Measurements from ENCODE around the gene MRRF. TPM values are rescaled to one million over a fixed set of nuclear protein-coding genes. Genes with fewer than 3 reads are reported as not detected.

The MRRF gene
- total and polyA plus RNA-seq, 2 of the 4 experiments (the other 2 are of a cell fraction) = 32.1 to 38.0 TPM

- H2BK120ac ChIP-seq (ENCODE audit: low read depth, low read length) = no peak overlapping the region
- H4K5ac ChIP-seq (ENCODE audit: low read depth, low read length) = no peak overlapping the region
- DNase-seq = no peak
- no peak overlapping the region for H4K91ac ChIP-seq (ENCODE audit: insufficient read depth, low read depth, low read length)
- H2AFZ ChIP-seq (replicated peaks; ENCODE audit: low read length, poor library complexity) = peak overlapping the region; percentile 47
- no peak overlapping the region for H3K23ac ChIP-seq (ENCODE audit: low read depth, low read length)
- 0 out of 2 replicates have a peak, but pooled peaks cover 4% of the 10 kb centered on the region for H3K9me1 ChIP-seq (ENCODE audit: insufficient read depth, low read length)
- H3K4me1 ChIP-seq (ENCODE audit: control insufficient read depth, insufficient read depth, low read length) = peaks cover 2% of the 10 kb centered on the region; the same call in 1 of the 2 replicates
- H3K4me3 ChIP-seq (ENCODE audit: insufficient read depth, low read depth, low read length) = no peak overlapping the region
- H4K20me1 ChIP-seq (ENCODE audit: insufficient read depth, low read length) = peaks cover 10% of the 10 kb centered on the region; the same call in 1 of the 2 replicates
- no peak for TF ChIP-seq MXI1 (IDR thresholded peaks at IDR 0.05; ENCODE audit: borderline replicate concordance, low read depth, low read length)
- no peak for TF ChIP-seq POLR2A (IDR thresholded peaks at IDR 0.05; ENCODE audit: low read depth, low read length)
- TF ChIP-seq ELK1 (IDR thresholded peaks at IDR 0.05; ENCODE audit: borderline replicate concordance, low read depth, low read length) = no peak
- no peak for TF ChIP-seq FOS (IDR thresholded peaks at IDR 0.05; ENCODE audit: low read depth, low read length)
- TF ChIP-seq CTCF (conservative IDR thresholded peaks at IDR 0.05; ENCODE audit: low read depth, low read length) = no peak
- TF ChIP-seq RCOR1 (IDR thresholded peaks at IDR 0.05; ENCODE audit: insufficient replicate concordance, low read length) = no peak
- no peak for TF ChIP-seq CEBPB (IDR thresholded peaks at IDR 0.05; ENCODE audit: low read depth, low read length)
- no peak for TF ChIP-seq MAFK (IDR thresholded peaks at IDR 0.05; ENCODE audit: low read depth, low read length)
- no peak for TF ChIP-seq RAD21 (IDR thresholded peaks at IDR 0.05; ENCODE audit: low read length)
- TF ChIP-seq BHLHE40 (IDR thresholded peaks at IDR 0.05; ENCODE audit: low read depth, low read length) = no peak
- TF ChIP-seq NFE2L2 (IDR thresholded peaks at IDR 0.05; ENCODE audit: low read depth, low read length) = no peak
- TF ChIP-seq SMC3 (IDR thresholded peaks at IDR 0.05; ENCODE audit: low read depth, low read length) = no peak
- no peak for TF ChIP-seq RFX5 (IDR thresholded peaks at IDR 0.05; ENCODE audit: low read depth, low read length)
- WGBS, 2 experiments (ENCODE audit: extremely low coverage in 2 of 2, insufficient read length in 1 of 2) = 9% methylated on average over 40 of the region's 57 CpGs; no CpG with 5 or more reads in 1 of the 2 experiments
- H2BK15ac ChIP-seq (ENCODE audit: low read depth, low read length) = no peak overlapping the region
- no peak overlapping the region for H3K56ac ChIP-seq (ENCODE audit: extremely low read depth, insufficient read depth, low read length)
- H3K4ac ChIP-seq (ENCODE audit: low read depth, low read length) = no peak overlapping the region
- no peak overlapping the region; the same call in 1 of the 2 replicates for H3K4me2 ChIP-seq (ENCODE audit: low read depth, low read length)
- no peak overlapping the region for H2BK20ac ChIP-seq (ENCODE audit: low read depth, low read length)
- H2BK5ac ChIP-seq (ENCODE audit: low read depth, low read length, poor library complexity, severe bottlenecking) = no peak overlapping the region
- H3K9ac ChIP-seq (ENCODE audit: low read depth, low read length) = no peak overlapping the region
- no peak overlapping the region for H3K18ac ChIP-seq (ENCODE audit: low read depth, low read length)
- H3K27ac ChIP-seq (ENCODE audit: insufficient read depth, low read length) = no peak overlapping the region
- H3K79me1 ChIP-seq (ENCODE audit: low read depth in 1 of 2, low read length in 2 of 2) = no peaks in the 10 kb centered on the region
- no peak overlapping the region for H4K8ac ChIP-seq (ENCODE audit: low read depth in 2 of 2, low read length in 2 of 2)
- POLR2A ChIA-PET (ENCODE audit: unreplicated experiment) = no interaction called here
- no TSS peak for BruUV-seq (replicated peaks)
- dilution Hi-C loops (cut with HindIII; ENCODE audit: low sequenced_read_pairs, unreplicated experiment) = no loop called here
- no peaks in the 10 kb centered on the region for H3K36me3 ChIP-seq (ENCODE audit: control insufficient read depth, insufficient read depth, low read length)
- ATAC-seq (ENCODE audit: low read depth) = no peak
- peaks cover 11% of the 10 kb centered on the region for H3K9me3 ChIP-seq (ENCODE audit: control insufficient read depth, insufficient read depth, low read length)
- in situ Hi-C loops (cut with MboI; ENCODE audit: low sequenced_read_pairs) = no loop called here
- intact Hi-C loops (cut with micrococcal nuclease) = no loop called here
- CTCF ChIA-PET = interaction anchor here (0.7 kb wide), 1 partner anchor 131 kb away, joined by 3 read pairs; no protein-coding TSS in a partner anchor
- H2AK9ac ChIP-seq (replicated peaks; ENCODE audit: low read depth, low read length, poor library complexity) = no peak overlapping the region
- no peak overlapping the region for H3K14ac ChIP-seq (replicated peaks; ENCODE audit: low read depth, low read length)
- no peak overlapping the region for H2AK5ac ChIP-seq (ENCODE audit: low read depth, low read length)
- H3K27me3 ChIP-seq (ENCODE audit: control insufficient read depth, insufficient read depth, low read length) = peaks cover 98% of the 10 kb centered on the region
These were observed 44.6 kb upstream of the MRRF start for GRCh38 chr9:122219856-122220672.

Data from IMR-90 (cell line).